SK-N-SH treated with all-trans-retinoic acid at 6 μM for 48 hours (cell line): ENCODE data around the gene TSPAN9.

Experiments used
- BACH2 ChIP-seq: fragments of 250-450 bp; sonication (Bioruptor Pico); IDR thresholded peaks from 2 replicates; pipeline ENCODE4 v1.9.0; 2021; ENCODE audit warnings: mild to moderate bottlenecking, borderline replicate concordance
- OSR1 ChIP-seq: fragments of 250-450 bp; sonication (Bioruptor Pico); IDR thresholded peaks from 2 replicates; pipeline ENCODE4 v1.8.0; 2022; ENCODE audit warnings: moderate library complexity, mild to moderate bottlenecking, inconsistent platforms
- RARB ChIP-seq: fragments of 250-450 bp; sonication (Bioruptor Pico); IDR thresholded peaks from 2 replicates; pipeline ENCODE4 v1.8.0; 2021; ENCODE audit warnings: mild to moderate bottlenecking, moderate library complexity
- SNAI2 ChIP-seq: fragments of 250-450 bp; sonication (Bioruptor Pico); IDR thresholded peaks from 2 replicates; pipeline ENCODE4 v1.5.0; 2020; ENCODE audit warnings: mild to moderate bottlenecking, moderate library complexity
- ZNF565 ChIP-seq: fragments of 450-650 bp; formaldehyde crosslinking; conservative IDR thresholded peaks from 2 replicates; pipeline ENCODE4 v1.5.0; 2020; ENCODE audit warnings: low read depth, mild to moderate bottlenecking, moderate library complexity
- ZNF8 ChIP-seq: fragments of 450-650 bp; formaldehyde crosslinking; IDR thresholded peaks from 2 replicates; pipeline ENCODE4 v1.5.0; 2020; ENCODE audit warnings: mild to moderate bottlenecking, moderate library complexity
- TF ChIP-seq, protein P1 (sequence below): fragments of 250-450 bp; sonication (Bioruptor Pico); IDR thresholded peaks from 2 replicates; pipeline ENCODE4 v1.5.1; 2020; ENCODE audit warnings: low read depth, mild to moderate bottlenecking, moderate library complexity

DNA sequence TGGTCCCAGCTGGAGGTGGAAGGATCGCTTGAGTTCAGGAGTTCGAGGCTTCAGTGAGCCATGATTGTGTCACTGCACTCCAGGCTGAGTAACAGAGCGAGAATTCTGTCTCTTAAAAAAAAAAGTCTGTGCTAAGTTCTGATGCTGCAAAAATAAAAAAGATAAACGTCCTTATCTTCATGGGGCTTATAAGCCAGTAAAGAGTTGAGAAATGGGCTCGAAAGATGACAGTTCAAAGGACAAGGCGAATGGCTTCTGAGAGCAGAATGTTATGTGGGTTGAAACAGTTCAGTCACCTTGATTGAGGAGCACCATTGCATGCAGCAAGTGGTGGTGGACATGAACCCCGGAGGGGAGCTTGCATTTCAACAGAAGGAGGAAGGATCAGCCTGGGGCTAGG is 4.7 kb downstream of the TSPAN9 start:
- no peak for TF ChIP-seq ZNF8
- TF ChIP-seq ZNF565 (CRISPR knock-in tag), result no peak
- no peak for TF ChIP-seq OSR1
- TF ChIP-seq RARB (CRISPR knock-in tag), result no peak
- no peak for TF ChIP-seq SNAI2
- TF ChIP-seq, protein P1, sequence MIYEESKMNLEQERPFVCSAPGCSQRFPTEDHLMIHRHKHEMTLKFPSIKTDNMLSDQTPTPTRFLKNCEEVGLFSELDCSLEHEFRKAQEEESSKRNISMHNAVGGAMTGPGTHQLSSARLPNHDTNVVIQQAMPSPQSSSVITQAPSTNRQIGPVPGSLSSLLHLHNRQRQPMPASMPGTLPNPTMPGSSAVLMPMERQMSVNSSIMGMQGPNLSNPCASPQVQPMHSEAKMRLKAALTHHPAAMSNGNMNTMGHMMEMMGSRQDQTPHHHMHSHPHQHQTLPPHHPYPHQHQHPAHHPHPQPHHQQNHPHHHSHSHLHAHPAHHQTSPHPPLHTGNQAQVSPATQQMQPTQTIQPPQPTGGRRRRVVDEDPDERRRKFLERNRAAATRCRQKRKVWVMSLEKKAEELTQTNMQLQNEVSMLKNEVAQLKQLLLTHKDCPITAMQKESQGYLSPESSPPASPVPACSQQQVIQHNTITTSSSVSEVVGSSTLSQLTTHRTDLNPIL (CRISPR knock-in tag), result no peak
- TF ChIP-seq BACH2 (CRISPR knock-in tag), result no peak
